DOHH2 (cell line): ENCODE results near the gene PRSS38.

Experiments used
- H3F3A ChIP-seq: fragments of 200-600 bp; sonication (generic), shearing (Covaris generic); 2 replicates; pipeline ENCODE4 v1.6.0; 2016; ENCODE audit warnings: antibody characterized with exemption, mild to moderate bottlenecking; ENCODE audit not compliant: control insufficient read depth, insufficient read depth
- H3K27ac ChIP-seq: fragments of 200-600 bp; sonication (generic); 2 replicates; pipeline ENCODE4 v1.5.1; 2014; ENCODE audit warnings: low read depth, mild to moderate bottlenecking, low read length, moderate library complexity
- H3K27me3 ChIP-seq: fragments of 200-600 bp; sonication (generic); 2 replicates; pipeline ENCODE4 v1.6.1; 2014; ENCODE audit warnings: mild to moderate bottlenecking, low read length, mixed read lengths; ENCODE audit not compliant: control insufficient read depth
- H3K36me3 ChIP-seq: fragments of 200-600 bp; sonication (generic); 2 replicates; pipeline ENCODE4 v1.6.1; 2014; ENCODE audit warnings: mild to moderate bottlenecking, low read length, moderate library complexity, mixed read lengths; ENCODE audit not compliant: control insufficient read depth
- H3K4me1 ChIP-seq: fragments of 200-600 bp; sonication (generic); 2 replicates; pipeline ENCODE4 v1.6.1; 2014; ENCODE audit warnings: mild to moderate bottlenecking, low read length, mixed read lengths; ENCODE audit not compliant: control insufficient read depth
- H3K4me2 ChIP-seq: fragments of 200-600 bp; sonication (generic); 2 replicates; pipeline ENCODE4 v1.6.0; 2014; ENCODE audit warnings: mild to moderate bottlenecking, low read length, moderate library complexity
- H3K4me3 ChIP-seq: fragments of 200-600 bp; sonication (generic); 2 replicates; pipeline ENCODE4 v1.5.1; 2014; ENCODE audit warnings: mild to moderate bottlenecking, low read length, mixed read lengths
- H3K79me2 ChIP-seq: fragments of 200-600 bp; sonication (generic); 2 replicates; pipeline ENCODE4 v1.6.1; 2014; ENCODE audit warnings: mild to moderate bottlenecking, low read length, mixed read lengths; ENCODE audit not compliant: control insufficient read depth
- H3K9me2 ChIP-seq: fragments of 200-600 bp; sonication (generic); replicated peaks from 2 replicates; pipeline ENCODE4 v1.6.1; 2014; ENCODE audit warnings: mild to moderate bottlenecking, low read length, mixed read lengths; ENCODE audit not compliant: control insufficient read depth
- H3K9me3 ChIP-seq: fragments of 200-600 bp; sonication (generic); 2 replicates; pipeline ENCODE4 v1.6.1; 2014; ENCODE audit warnings: antibody characterized with exemption, low read length, mixed read lengths; ENCODE audit not compliant: control insufficient read depth, insufficient read depth
- H4K20me1 ChIP-seq: fragments of 200-600 bp; sonication (generic); 2 replicates; pipeline ENCODE4 v1.6.0; 2014; ENCODE audit warnings: low read depth, mild to moderate bottlenecking, antibody characterized with exemption, low read length, moderate library complexity; ENCODE audit not compliant: control insufficient read depth, insufficient read depth
- EZH2phosphoT487 ChIP-seq: fragments of 200-600 bp; sonication (generic); IDR thresholded peaks from 2 replicates; pipeline ENCODE4 v1.6.1; 2017; ENCODE audit warnings: borderline replicate concordance, mild to moderate bottlenecking, antibody characterized with exemption, low read length, moderate library complexity, mixed read lengths
- TF ChIP-seq, protein P1 (sequence below): fragments of 200-600 bp; sonication (generic); IDR thresholded peaks from one replicate; pipeline ENCODE4 v1.5.1; 2014; ENCODE audit warnings: antibody characterized with exemption, mild to moderate bottlenecking, low read depth, low read length; ENCODE audit not compliant: poor library complexity, severe bottlenecking

The PRSS38 gene

GRCh38 chr1:227790868-227791267 is 24.6 kb upstream of the PRSS38 start:
- no peaks in the 10 kb centered on the region for H4K20me1 ChIP-seq
- H3K4me3 ChIP-seq = no peak overlapping the region
- H3K27ac ChIP-seq = no peak overlapping the region
- no peaks in the 10 kb centered on the region for H3K36me3 ChIP-seq
- no peaks in the 10 kb centered on the region for H3F3A ChIP-seq
- no peaks in the 10 kb centered on the region for H3K79me2 ChIP-seq
- no peak overlapping the region for H3K4me2 ChIP-seq
- TF ChIP-seq EZH2phosphoT487 = no peak
- TF ChIP-seq, protein P1, sequence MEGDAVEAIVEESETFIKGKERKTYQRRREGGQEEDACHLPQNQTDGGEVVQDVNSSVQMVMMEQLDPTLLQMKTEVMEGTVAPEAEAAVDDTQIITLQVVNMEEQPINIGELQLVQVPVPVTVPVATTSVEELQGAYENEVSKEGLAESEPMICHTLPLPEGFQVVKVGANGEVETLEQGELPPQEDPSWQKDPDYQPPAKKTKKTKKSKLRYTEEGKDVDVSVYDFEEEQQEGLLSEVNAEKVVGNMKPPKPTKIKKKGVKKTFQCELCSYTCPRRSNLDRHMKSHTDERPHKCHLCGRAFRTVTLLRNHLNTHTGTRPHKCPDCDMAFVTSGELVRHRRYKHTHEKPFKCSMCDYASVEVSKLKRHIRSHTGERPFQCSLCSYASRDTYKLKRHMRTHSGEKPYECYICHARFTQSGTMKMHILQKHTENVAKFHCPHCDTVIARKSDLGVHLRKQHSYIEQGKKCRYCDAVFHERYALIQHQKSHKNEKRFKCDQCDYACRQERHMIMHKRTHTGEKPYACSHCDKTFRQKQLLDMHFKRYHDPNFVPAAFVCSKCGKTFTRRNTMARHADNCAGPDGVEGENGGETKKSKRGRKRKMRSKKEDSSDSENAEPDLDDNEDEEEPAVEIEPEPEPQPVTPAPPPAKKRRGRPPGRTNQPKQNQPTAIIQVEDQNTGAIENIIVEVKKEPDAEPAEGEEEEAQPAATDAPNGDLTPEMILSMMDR = no peak
- H3K27me3 ChIP-seq = peaks cover 11% of the 10 kb centered on the region
- peaks cover 13% of the 10 kb centered on the region for H3K4me1 ChIP-seq
- H3K9me2 ChIP-seq = no peaks in the 10 kb centered on the region
- no peaks in the 10 kb centered on the region for H3K9me3 ChIP-seq

DNA sequence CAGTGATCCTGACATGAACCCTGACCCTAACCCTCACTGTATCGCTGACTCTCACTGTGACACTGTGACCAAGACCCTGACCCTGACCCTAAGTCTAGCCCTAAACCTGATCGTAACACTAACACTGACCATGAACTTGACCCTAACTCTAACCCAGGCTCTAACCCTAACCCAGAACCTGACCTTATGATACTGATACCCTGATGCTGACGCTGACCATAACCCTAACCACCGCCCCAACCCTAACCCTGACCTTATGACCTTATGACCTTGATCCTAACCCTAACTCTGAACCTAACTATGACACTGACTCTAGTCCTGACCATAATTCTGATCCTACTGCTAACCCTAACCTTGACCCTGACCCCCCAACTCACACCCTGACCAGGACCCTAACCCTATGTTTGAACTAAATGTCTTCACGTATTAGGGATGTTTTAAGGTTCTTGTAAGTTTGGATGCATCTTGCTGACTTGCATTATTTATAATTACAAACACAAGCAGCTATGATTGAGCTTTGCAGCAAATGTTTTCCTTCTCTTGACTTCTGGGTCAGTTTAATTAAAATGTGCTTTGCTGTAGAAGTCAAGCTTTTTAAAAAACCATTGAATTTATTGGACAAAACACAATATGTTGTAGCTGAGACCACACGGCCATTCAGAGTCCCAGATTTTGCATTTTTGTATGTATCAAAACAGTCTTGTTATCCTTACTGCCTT is 23.9 kb upstream of the PRSS38 start:
- Histone ChIP-seq H4K20me1 (no peaks in the 10 kb centered on the region), H3K27ac (no peak overlapping the region), H3F3A (no peaks in the 10 kb centered on the region), H3K9me2 (no peaks in the 10 kb centered on the region), H3K4me2 (no peak overlapping the region), H3K9me3 (no peaks in the 10 kb centered on the region), H3K4me3 (no peak overlapping the region), H3K27me3 (peaks cover 11% of the 10 kb centered on the region), H3K79me2 (no peaks in the 10 kb centered on the region), H3K36me3 (no peaks in the 10 kb centered on the region), H3K4me1 (peaks cover 11% of the 10 kb centered on the region)
- no peak for TF ChIP-seq EZH2phosphoT487
- TF ChIP-seq, protein P1 = no peak

GRCh38 chr1:227792216-227793078 is 23.0 kb upstream of the PRSS38 start:
- Histone ChIP-seq H4K20me1 (no peaks in the 10 kb centered on the region), H3K27me3 (peaks cover 6% of the 10 kb centered on the region; the same call in 1 of the 2 replicates), H3K79me2 (no peaks in the 10 kb centered on the region), H3K4me3 (no peak overlapping the region), H3K9me3 (no peaks in the 10 kb centered on the region), H3K9me2 (no peaks in the 10 kb centered on the region), H3K36me3 (no peaks in the 10 kb centered on the region), H3K27ac (no peak overlapping the region), H3K4me2 (no peak overlapping the region), H3F3A (no peaks in the 10 kb centered on the region), H3K4me1 (peaks cover 6% of the 10 kb centered on the region)
- TF ChIP-seq, protein P1 = peak; percentile 26
- no peak for TF ChIP-seq EZH2phosphoT487
